ENCODE measurements around the gene HDAC10. TPM values are rescaled to one million over a fixed set of nuclear protein-coding genes. Genes with fewer than 3 reads are reported as not detected.
A peak's percentile ranks its signal among the peaks of the same experiment; 100 is the strongest.

Gene HDAC10
- total and polyA plus RNA-seq, 2 donors: 20.0 to 32.4 TPM

DNA sequence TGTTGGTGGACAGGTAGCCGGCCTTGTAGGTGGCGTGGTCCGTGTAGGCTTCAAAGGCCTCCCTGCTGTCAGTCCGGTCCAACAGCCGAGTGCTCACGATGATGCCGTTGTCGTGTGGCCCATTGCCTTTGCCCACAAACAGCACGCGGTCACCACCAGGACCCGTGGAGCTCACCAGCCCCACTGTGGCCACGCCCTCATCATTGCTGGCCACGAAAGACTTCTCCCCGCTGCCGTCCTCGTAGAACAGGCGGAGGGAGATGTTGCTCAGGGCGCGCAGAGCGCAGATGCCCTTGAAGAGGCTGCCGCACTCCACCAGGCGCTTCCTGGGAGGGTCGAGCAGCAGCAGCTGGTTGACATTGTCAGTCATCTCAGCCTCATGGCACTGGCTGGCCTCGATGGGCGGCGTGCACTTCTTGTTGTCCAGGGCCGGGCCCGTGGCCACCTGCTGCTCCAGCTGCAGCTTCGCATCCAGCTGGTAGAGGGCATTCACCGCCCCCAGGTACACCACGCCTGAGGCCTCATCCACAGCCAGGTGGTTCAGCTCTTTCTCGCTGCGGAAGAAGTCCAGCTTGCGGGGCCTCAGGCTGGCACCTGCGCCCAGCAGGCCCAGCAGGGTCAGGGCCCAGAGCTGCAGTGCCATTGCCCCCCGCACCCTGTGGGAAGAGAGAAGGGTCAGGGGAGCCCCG lies 39.0 kb upstream of the HDAC10 start:
- Histone ChIP-seq H3K4me1 (ENCODE audit: insufficient read depth) (no peaks in the 10 kb centered on the region), H3K36me3 (ENCODE audit: insufficient read depth) (peaks cover 6% of the 10 kb centered on the region), H3K27ac (ENCODE audit: low read depth) (no peak overlapping the region), H3K4me3 (ENCODE audit: low read depth, low read length) (no peak overlapping the region)
- WGBS: 89% methylated on average over 37 of the region's 37 CpGs
- DNase-seq (ENCODE audit: extremely low spot score): no peak

DNA sequence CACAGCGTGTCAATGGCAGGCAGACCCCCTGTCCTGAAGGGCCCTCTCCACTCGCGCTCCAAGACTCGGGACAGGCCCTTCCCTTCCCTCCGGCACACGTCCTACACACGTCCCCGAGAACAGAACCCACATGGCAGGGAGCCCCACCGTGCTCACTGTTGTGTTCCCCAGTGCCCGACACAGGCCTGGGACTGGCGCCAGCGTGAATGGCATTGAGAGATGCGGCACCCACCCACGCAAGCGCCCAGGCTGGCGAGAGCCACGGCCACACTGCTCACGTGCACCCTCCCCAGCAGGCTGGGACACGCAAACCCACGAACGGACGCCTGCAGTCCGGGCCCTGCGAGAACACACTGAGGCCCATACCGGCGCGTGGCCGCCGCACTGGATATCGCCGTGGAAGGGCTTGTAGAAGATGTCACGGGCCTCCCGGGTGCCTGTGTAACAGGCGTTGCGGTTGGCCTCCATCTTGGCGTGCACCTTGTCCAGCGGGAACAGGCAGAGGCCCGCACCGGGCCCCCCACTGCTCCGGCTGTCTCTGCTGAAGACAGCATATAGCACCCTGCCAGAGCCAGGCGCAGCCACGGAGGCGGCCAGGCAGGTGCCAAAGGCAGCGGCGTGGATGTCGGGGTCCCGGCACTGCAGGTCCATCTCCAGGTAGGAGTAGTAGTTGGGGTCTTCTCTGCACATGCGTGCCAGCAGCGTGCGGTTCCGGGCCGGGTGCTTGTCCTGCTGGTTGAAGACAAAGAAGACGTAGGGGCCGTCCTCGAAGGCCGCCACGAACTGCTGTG lies 38.3 kb upstream of the HDAC10 start:
- H3K4me3 ChIP-seq (ENCODE audit: low read depth, low read length): no peak overlapping the region
- no peak for DNase-seq (ENCODE audit: extremely low spot score)
- H3K27ac ChIP-seq (ENCODE audit: low read depth): no peak overlapping the region
- H3K36me3 ChIP-seq (ENCODE audit: insufficient read depth): peaks cover 6% of the 10 kb centered on the region
- WGBS: 95% methylated on average over 57 of the region's 57 CpGs
- H3K4me1 ChIP-seq (ENCODE audit: insufficient read depth): no peaks in the 10 kb centered on the region

GRCh38 chr22:50287731-50288130 lies 36.7 kb upstream of the HDAC10 start:
- no peak for DNase-seq (ENCODE audit: extremely low spot score)
- Histone ChIP-seq H3K36me3 (ENCODE audit: insufficient read depth) (peaks cover 11% of the 10 kb centered on the region), H3K4me3 (ENCODE audit: low read depth, low read length) (no peak overlapping the region), H3K4me1 (ENCODE audit: insufficient read depth) (no peaks in the 10 kb centered on the region), H3K27ac (ENCODE audit: low read depth) (no peak overlapping the region)
- 94% methylated on average over 31 of the region's 31 CpGs for WGBS

DNA sequence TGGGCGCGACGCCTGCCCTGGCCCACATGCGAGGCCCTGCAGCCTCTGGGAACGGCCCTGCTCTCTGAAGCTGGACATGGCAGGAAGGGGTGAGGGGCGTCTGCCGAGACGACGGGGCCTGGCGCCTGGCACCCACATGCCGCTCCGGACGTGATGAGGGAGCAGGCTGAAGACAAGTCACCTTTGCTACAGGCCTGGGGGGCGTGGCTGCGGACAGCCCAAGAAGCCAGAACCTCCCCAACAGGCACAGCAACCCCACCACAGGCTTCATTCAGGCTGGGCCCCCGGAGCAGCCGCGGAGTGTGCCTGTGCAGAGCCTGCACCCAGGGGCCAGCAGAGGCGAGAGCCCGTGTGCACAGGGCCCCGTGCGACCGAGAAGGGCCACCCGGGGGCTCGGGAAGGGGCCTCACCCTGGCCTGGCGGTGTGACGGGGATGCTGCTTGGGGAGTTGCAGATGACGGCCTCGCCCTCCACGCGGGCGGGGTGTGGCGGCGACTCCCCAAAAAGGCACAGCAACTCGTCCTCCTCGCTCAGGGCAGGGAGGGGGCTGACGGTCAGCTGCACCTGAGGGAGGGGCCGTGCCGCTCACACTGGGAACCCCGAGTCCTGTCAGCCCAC lies 35.7 kb upstream of the HDAC10 start:
- H3K4me3 ChIP-seq (ENCODE audit: low read depth, low read length): no peak overlapping the region
- no peaks in the 10 kb centered on the region for H3K4me1 ChIP-seq (ENCODE audit: insufficient read depth)
- WGBS: 84% methylated on average over 40 of the region's 40 CpGs
- DNase-seq (ENCODE audit: extremely low spot score): no peak
- H3K36me3 ChIP-seq (ENCODE audit: insufficient read depth): peaks cover 11% of the 10 kb centered on the region
- no peak overlapping the region for H3K27ac ChIP-seq (ENCODE audit: low read depth)

DNA sequence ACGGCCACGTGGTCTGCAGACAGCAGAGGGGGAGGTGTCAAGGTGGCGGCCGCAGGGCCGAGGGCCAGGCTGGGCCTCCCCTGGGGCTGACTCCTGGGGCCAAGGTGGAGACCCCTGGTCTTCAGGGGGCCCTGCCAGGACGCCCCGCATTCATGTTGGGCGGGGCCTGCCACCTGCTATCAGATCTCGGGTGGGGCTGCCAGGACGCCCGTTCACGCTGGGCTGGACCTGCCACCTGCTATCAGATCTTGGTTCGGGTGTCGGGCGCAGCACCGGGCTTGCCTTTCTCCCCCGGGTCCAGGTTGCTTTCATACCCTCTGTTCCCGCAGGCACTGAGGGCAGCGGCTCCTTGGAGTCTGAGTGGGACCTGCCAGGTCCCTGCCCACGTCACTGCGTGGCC lies 35.2 kb upstream of the HDAC10 start:
- no peaks in the 10 kb centered on the region for H3K4me1 ChIP-seq (ENCODE audit: insufficient read depth)
- H3K36me3 ChIP-seq (ENCODE audit: insufficient read depth): peaks cover 11% of the 10 kb centered on the region
- 86% methylated on average over 21 of the region's 21 CpGs for WGBS
- no peak overlapping the region for H3K27ac ChIP-seq (ENCODE audit: low read depth)
- no peak for DNase-seq (ENCODE audit: extremely low spot score)
- H3K4me3 ChIP-seq (ENCODE audit: low read depth, low read length): no peak overlapping the region

GRCh38 chr22:50285568-50286229 lies 34.6 kb upstream of the HDAC10 start:
- 92% methylated on average over 29 of the region's 34 CpGs for WGBS
- H3K4me3 ChIP-seq (ENCODE audit: low read depth, low read length): no peak overlapping the region
- peaks cover 15% of the 10 kb centered on the region for H3K36me3 ChIP-seq (ENCODE audit: insufficient read depth)
- DNase-seq (ENCODE audit: extremely low spot score): no peak
- H3K27ac ChIP-seq (ENCODE audit: low read depth): no peak overlapping the region
- H3K4me1 ChIP-seq (ENCODE audit: insufficient read depth): no peaks in the 10 kb centered on the region

DNA sequence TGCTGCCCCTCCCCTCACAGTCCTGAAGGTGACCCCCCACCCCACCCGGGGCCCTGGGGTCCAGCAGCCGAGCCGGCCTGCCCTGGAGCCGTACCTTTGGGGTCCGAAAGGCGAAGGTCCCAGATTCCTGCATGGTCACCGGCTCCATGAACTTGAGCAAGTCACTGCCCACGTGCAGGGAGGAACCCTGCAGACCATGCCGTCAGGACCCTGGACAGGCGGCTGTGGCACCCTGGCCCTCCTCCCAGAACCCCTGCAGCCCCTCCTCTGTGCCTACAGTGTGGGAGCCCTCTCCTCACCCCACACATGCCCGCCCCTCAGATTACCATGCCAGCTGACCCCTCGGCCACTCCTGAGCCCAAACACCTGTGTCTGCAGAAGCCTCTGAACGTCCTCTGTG lies 33.4 kb upstream of the HDAC10 start:
- Histone ChIP-seq H3K36me3 (ENCODE audit: insufficient read depth) (peaks cover 14% of the 10 kb centered on the region), H3K4me1 (ENCODE audit: insufficient read depth) (no peaks in the 10 kb centered on the region), H3K27ac (ENCODE audit: low read depth) (no peak overlapping the region), H3K4me3 (ENCODE audit: low read depth, low read length) (no peak overlapping the region)
- WGBS: 86% methylated on average over 13 of the region's 13 CpGs
- no peak for DNase-seq (ENCODE audit: extremely low spot score)

DNA sequence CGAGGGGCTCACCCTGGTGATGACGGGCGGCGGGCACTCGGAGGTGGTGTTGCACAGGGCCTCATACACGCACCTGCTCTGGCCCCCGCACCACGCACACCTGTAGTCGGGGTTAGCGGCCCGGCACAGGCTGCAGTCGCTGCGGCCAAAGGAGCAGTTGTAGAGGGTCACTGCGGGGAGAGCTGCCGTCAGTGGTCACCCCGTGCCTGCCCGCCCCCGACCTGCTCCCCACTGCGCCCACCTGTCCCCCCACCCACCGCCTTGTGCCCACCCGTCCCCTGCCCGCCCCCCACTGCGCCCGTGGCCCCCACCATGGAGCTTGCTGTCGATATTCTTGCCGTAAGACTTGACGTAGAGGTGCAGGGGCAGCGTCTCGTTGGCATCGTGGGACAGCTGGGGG lies 32.8 kb upstream of the HDAC10 start:
- H3K36me3 ChIP-seq (ENCODE audit: insufficient read depth): peaks cover 14% of the 10 kb centered on the region
- H3K27ac ChIP-seq (ENCODE audit: low read depth): no peak overlapping the region
- DNase-seq (ENCODE audit: extremely low spot score): no peak
- WGBS: 95% methylated on average over 30 of the region's 30 CpGs
- H3K4me1 ChIP-seq (ENCODE audit: insufficient read depth): no peaks in the 10 kb centered on the region
- no peak overlapping the region for H3K4me3 ChIP-seq (ENCODE audit: low read depth, low read length)

- DNase-seq (ENCODE audit: extremely low spot score): peak; percentile 70
- 86% methylated on average over 45 of the region's 45 CpGs for WGBS
- H3K4me1 ChIP-seq (ENCODE audit: insufficient read depth): no peaks in the 10 kb centered on the region
- H3K36me3 ChIP-seq (ENCODE audit: insufficient read depth): peaks cover 14% of the 10 kb centered on the region
- no peak overlapping the region for H3K4me3 ChIP-seq (ENCODE audit: low read depth, low read length)
- peak overlapping the region; percentile 50 for H3K27ac ChIP-seq (ENCODE audit: low read depth)
Observed at GRCh38 chr22:50282361-50283155, 31.5 kb upstream of the HDAC10 start.

DNA sequence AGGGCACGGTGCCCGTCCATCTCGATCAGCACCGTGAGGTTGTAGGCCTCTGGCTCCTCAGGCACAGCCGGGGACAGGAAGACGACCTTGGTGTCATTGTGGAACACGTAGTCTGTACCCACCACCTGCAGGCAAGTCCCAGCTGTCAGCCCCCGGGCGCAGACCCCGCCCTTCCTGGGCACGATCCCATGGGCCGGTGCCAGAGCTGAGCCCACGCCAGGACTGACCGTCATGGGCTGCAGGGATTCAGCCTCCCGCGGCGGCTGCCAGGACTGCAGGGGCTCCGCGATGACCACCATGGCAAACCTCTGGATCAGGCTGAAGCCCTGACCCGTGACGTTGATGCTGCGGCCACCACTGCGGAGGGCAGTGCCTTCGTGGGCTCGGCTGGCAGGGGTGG lies 30.9 kb upstream of the HDAC10 start:
- Histone ChIP-seq H3K4me1 (ENCODE audit: insufficient read depth) (no peaks in the 10 kb centered on the region), H3K27ac (ENCODE audit: low read depth) (peak overlapping the region; percentile 26), H3K36me3 (ENCODE audit: insufficient read depth) (peaks cover 14% of the 10 kb centered on the region), H3K4me3 (ENCODE audit: low read depth, low read length) (no peak overlapping the region)
- DNase-seq (ENCODE audit: extremely low spot score): no peak
- 75% methylated on average over 25 of the region's 25 CpGs for WGBS

DNA sequence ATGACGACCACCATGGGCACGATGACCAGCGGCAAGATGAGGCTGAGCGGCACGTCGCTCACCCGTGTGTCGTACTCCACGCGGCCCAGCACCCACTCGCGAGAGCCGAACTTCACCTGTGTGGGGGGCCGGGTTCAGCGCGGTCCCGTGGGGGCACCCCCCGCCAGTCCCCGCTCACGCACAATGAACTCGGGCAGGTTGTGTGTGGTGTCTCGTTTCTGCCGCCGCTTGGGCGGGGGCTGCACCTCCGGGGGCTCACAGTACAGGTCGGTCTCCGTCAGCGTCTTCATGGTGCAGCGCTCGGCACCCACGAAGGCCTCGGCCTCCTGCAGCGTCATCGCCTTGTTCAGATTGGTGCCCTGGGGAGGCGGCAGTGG lies 30.3 kb upstream of the HDAC10 start:
- no peak for DNase-seq (ENCODE audit: extremely low spot score)
- H3K4me3 ChIP-seq (ENCODE audit: low read depth, low read length): no peak overlapping the region
- no peaks in the 10 kb centered on the region for H3K4me1 ChIP-seq (ENCODE audit: insufficient read depth)
- H3K36me3 ChIP-seq (ENCODE audit: insufficient read depth): peaks cover 14% of the 10 kb centered on the region
- 91% methylated on average over 36 of the region's 36 CpGs for WGBS
- H3K27ac ChIP-seq (ENCODE audit: low read depth): no peak overlapping the region

- 93% methylated on average over 47 of the region's 47 CpGs for WGBS
- Histone ChIP-seq H3K27ac (ENCODE audit: low read depth) (no peak overlapping the region), H3K4me1 (ENCODE audit: insufficient read depth) (no peaks in the 10 kb centered on the region), H3K36me3 (ENCODE audit: insufficient read depth) (peaks cover 12% of the 10 kb centered on the region), H3K4me3 (ENCODE audit: low read depth, low read length) (no peak overlapping the region)
- no peak for DNase-seq (ENCODE audit: extremely low spot score)
Observed at GRCh38 chr22:50280708-50281383, 29.8 kb upstream of the HDAC10 start.

All from urinary bladder (tissue), 4 donors.